Cardiac fibroblast (primary cell): ENCODE results near the gene FAM200A.
"Not testable (repeated sequence)": the region's sequence is repeated elsewhere in the genome, so short reads cannot be mapped to it uniquely, and the experiment has no call there.

Experiments
- DNase-seq, 2 donors: peaks; one replicate each; pipeline versions ENCODE4 v3.0.0 to v3.0.0-alpha.2; 2010; ENCODE audit warnings: low read depth in 2 of 2
- H3K4me3 ChIP-seq, 2 donors: replicated peaks in 1 of 2; 1 replicate in 1 of 2; 2 replicates in 1 of 2; pipeline ENCODE4 v1.5.1; 2011; ENCODE audit warnings: low read depth in 2 of 2, low read length in 2 of 2, mild to moderate bottlenecking in 2 of 2, moderate library complexity in 1 of 2
- CTCF ChIP-seq: IDR thresholded peaks from one replicate; pipeline ENCODE4 v1.5.1; 2011; ENCODE audit warnings: low read depth, mild to moderate bottlenecking, low read length, inconsistent platforms

FAM200A gene

GRCh38 chr7:99579956-99580777 is 28.3 kb upstream of the FAM200A start:
- peak; percentile 26 to 35 for DNase-seq

GRCh38 chr7:99579281-99579955 is 27.5 kb upstream of the FAM200A start:
- TF ChIP-seq CTCF = no peak
- H3K4me3 ChIP-seq = peak overlapping the region; percentile 53 to 58
- no peak for DNase-seq

More at GRCh38 chr7:99579956-99580777, 28.3 kb upstream of the FAM200A start:
- peak overlapping the region; percentile 53 to 58 for H3K4me3 ChIP-seq
- TF ChIP-seq CTCF = peak; percentile 23

GRCh38 chr7:99576251-99576650 is 24.3 kb upstream of the FAM200A start:
- no peak for TF ChIP-seq CTCF
- DNase-seq = no peak
- H3K4me3 ChIP-seq = no peak overlapping the region

GRCh38 chr7:99573257-99573656 is 21.3 kb upstream of the FAM200A start:
- H3K4me3 ChIP-seq = no peak overlapping the region
- DNase-seq = no peak
- TF ChIP-seq CTCF = no peak

- no peak overlapping the region for H3K4me3 ChIP-seq
- TF ChIP-seq CTCF = no peak
- no peak for DNase-seq
These were observed 19.9 kb upstream of the FAM200A start for GRCh38 chr7:99571768-99572167.

GRCh38 chr7:99568770-99569169 is 16.9 kb upstream of the FAM200A start:
- DNase-seq = not testable (repeated sequence)

GRCh38 chr7:99563650-99564049 is 11.7 kb upstream of the FAM200A start:
- no peak for TF ChIP-seq CTCF
- no peak overlapping the region for H3K4me3 ChIP-seq
- peak; percentile 51 to 75 for DNase-seq

More at GRCh38 chr7:99568770-99569169, 16.9 kb upstream of the FAM200A start:
- H3K4me3 ChIP-seq = not testable (repeated sequence)
